GM19023 (cell line): ENCODE results near the gene FOXD1.
A peak's percentile ranks its signal among the peaks of the same experiment; 100 is the strongest.
"Not testable (repeated sequence)": the region's sequence is repeated elsewhere in the genome, so short reads cannot be mapped to it uniquely, and the experiment has no call there.

Source experiments
- ATAC-seq: cut with Tn5 transposase; IDR thresholded peaks from one replicate; pipeline ENCODE4 v1.9.1; 2021; ENCODE audit warnings: mild to moderate bottlenecking, moderate library complexity; ENCODE audit not compliant: unreplicated experiment

Gene FOXD1

DNA sequence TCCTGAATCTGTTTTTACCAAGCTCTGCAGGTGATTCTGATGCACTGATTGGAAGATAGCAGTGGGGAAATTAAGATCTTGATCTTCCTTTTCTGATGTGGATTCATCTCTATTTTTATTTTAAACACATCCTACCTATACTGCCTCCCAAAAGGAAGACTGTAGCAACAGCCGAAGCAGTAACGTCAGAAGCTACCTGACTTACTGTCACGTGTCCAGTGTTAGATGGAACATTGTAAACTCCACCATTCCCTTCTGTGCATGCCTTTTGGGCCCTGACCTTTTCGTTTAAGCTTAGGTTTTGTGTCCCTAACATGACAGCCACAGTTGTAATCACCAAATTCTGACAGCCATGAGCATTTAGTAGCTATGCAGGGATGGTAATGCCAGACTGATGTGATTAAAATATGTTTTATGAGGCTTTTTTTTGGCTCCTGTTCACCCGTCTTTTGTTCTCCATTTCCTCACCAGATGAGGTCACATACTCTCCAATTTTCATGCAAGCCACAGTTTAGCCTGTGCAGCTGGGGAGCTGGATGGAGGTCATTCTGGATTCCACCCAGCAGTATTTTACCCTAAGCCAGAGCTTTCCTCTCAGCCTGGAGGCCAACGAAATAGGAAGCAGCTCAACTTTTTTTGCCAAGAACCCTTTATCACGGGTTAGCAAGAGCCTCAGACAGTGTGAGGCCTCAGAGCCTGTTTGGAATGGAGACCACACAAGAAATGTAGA, 15.6 kb upstream of the FOXD1 start:
- no peak for ATAC-seq

DNA sequence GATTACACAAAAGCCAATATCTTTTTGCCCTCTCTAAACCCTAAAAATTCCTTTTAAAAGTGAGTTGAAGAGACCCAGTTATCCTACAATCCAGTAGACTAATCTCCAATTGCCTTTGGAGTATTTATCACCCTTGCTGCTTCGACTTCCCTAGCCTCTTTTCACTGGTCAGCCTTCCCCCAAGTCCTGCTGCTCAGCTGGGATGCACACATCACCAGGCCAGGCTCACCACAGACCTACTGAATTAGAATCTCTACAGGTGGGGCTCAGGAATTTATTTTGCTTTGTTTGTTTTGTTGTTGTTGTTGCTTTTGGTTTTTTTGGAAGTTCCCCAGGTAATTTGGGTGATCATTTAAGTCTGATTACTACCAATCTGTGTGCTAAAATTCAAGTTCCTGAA, 11.6 kb upstream of the FOXD1 start:
- ATAC-seq, result no peak

DNA sequence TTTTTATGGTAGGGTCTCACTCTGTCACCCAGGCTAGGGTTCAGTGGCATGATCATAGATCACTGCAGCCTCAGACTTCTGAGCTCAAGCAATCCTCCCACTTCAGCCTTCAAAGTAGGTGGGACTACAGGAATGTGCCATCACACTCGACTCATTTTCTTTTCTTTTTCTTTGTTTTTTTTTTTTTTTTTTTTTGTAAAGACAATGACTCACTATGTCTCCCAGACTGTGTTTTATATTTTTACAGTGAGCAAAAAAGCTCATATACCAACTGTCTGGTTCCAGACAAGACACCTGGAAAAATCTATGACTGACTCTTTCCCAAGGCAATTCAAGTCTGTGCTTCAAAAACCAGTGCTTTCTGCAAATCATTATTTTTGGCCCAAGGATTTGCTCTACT, 10.8 kb upstream of the FOXD1 start:
- ATAC-seq, result no peak

DNA sequence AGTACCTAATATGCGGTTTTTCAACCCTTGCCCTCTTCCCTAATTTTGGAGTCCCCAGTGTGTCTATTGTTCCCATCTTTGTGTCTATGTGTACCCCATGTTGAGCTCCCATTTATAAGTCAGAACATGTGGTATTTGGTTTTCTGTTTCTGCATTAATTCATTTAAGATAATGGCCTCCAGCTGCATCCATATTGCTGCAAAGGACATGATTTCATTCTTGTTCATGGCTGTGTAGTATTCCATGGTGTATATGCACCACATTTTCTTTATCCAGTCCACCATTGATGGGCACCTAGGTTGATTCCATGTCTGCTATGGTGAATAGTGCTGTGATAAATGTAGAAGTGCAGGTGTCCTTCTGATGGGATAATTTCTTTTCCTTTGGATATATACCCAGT, 7.9 kb upstream of the FOXD1 start:
- not testable (repeated sequence) for ATAC-seq

DNA sequence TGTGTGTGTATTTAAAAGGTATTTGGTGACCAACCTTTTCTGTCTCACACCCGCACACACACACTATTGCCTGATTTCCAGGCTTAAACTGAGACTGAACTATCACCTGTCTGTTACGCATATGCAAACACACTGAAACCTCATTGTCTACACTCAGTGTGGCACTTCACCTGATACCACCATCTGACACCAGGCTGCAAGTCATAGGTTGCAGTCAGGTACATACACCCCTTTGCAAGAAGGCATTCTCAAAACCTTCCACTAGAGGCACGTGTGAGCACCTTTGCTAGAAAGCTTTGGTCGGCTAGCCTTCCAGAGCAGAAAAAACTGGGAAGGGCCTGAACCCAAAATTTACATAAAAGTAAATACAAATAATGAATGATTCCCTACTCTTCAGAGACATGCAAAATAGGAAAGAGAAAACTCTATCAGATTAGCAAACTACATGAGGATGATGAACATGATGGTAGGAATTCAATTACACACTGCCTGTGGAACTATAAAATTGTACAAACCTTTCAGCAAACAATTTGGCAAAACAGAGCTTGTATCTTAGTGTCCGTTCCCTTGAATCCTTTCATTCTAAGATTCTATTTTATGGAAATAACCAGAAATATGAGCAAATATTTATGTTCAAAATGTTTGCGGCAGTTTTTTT, 5.9 kb upstream of the FOXD1 start:
- ATAC-seq, result peak; percentile 68

DNA sequence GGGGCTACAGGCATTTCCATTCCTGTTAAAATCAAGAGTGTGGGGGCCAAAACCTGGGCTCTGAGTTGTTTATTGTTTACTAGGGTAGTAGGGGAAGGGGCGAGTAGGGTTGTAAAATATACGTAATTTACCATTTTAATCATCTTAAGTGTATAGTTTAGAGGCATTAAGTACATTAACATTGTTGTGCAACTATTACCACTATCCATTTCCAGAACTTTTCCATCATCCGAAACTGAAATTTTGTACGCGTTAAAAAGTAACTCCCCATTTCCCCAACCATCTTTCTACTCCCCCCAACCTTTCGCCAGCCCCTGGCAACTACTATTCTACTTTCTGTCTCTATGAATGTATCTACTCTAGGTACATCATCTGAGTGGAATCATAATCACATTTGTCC, 3.6 kb upstream of the FOXD1 start:
- no peak for ATAC-seq

DNA sequence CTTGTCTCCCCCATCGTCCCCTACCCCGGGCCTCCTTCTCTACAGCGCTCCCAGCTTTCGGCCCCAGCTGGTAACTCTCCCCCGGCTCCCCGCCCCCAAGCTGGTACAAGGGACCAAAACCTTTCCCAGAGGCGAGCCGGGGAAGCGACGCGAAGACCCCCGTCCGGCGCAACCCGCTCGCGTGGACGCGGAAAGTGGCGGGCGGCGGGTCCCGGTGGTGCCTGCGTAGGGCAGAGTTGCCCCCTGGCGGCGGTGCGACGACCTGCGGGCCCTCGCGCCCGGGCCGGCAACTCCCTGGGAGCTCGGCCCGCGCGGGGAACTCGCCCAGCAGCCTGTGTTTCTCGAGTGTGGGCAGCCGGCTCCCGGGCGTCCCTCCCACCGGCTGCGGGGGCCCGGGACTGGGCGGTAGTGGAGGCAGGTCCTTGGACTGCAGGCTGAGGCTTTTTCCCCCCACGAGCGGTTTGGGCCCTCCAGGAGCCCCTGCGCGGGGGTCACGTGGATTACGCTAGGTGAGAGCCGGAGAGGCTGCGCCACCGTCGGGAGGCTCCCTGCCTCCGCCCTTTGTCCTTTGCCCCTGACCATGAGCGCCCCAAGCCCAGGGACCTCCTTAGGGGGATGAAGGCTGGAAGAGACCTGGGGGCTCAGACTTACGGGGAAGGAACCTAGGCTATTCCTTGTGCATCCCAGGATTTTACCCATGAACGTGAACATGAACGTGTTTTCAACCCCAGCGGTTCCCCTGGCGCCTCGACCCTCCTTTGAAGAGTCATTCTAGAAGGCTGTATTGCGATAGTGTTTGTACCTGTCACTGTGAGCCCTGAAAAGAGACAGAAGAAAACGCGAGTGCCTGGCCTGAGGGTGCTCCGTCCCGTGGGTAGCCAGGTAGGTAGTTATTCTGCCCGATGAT, 2.9 kb upstream of the FOXD1 start:
- ATAC-seq, result no peak

DNA sequence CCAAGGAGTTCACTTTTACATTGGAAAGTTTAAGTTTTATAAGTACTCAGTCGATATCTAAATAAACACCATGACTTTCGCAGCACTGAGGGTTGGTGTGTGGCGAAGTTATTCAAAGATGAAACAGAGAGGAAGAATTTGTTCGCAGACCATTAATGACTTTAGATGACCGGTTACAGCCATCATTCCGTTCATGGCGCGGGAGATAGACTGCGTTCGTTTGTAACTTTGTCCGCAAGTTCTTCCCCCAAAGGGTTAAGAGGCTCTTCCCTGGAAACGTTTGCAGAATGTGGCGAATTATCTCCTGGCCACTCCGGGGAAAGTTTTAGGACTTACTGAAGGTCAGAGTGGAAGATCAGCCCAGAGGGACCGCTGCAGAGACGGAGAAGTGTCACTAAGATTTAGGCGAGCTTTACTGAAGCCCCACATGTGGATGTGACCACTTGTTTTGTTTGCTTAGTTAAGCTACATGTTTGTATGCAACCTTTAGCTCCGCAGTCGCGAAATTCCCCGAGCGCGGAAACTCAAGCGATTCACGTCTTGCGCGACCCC, 2.2 kb upstream of the FOXD1 start:
- ATAC-seq, result no peak

DNA sequence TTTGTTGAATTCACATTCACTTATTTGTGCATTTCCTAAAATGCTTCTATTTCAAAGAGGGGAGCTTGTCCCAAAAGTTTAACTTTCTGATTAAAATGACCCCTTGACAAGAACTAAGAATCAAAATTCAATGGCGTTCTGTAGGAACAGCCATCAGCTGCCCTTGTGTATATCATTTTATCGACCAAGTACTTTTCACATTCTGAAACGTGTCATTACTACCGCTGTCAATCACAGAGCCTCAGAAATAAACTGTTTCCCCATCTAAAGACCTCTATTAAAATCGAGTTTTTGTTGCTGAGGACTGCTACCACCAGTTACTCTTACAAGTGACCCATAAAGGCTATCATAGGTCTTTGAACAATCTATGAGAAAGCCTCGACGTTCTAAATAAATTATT, 1.6 kb upstream of the FOXD1 start:
- no peak for ATAC-seq

DNA sequence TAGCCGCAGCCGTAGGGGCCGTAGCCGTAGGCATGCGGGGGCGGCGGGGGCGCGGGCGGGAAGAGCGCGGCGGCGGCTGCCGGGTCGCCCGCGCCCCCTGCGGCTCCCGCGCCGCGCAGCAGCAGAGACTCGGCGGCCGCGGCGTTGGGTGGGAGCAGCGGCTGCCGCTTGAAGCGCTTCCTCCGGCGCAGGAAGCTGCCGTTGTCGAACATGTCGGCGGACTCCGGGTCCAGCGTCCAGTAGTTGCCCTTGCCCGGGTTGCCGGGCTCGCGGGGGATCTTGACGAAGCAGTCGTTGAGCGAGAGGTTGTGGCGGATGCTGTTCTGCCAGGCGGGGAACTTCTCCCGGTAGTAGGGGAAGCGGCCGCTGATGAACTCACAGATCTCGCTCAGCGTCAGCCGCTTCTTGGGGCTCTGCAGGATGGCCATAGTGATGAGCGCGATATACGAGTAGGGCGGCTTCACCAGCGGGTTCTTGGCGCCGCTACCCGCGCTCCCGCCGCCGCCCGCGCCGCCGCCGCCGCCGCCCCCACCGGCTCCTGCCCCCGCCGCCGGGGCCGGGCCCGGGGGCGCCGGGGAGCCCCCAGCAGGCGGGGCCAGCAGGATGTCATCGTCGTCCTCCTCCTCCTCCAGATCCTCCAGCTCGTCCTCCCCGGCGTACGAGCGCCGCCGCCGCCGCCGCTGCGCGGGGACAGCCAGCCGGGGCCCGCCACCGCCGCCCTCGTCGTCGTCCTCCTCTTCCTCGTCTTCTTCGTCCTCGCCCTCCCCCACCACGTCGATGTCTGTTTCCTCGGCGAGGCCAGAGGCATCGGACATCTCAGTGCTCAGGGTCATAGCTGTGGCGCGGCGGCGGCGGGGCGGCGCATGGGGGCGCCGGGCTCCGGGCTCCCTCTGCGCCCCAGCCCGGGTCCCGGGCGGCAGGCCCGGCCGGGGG, 781 bp downstream of the FOXD1 start:
- ATAC-seq, result peak; percentile 41

DNA sequence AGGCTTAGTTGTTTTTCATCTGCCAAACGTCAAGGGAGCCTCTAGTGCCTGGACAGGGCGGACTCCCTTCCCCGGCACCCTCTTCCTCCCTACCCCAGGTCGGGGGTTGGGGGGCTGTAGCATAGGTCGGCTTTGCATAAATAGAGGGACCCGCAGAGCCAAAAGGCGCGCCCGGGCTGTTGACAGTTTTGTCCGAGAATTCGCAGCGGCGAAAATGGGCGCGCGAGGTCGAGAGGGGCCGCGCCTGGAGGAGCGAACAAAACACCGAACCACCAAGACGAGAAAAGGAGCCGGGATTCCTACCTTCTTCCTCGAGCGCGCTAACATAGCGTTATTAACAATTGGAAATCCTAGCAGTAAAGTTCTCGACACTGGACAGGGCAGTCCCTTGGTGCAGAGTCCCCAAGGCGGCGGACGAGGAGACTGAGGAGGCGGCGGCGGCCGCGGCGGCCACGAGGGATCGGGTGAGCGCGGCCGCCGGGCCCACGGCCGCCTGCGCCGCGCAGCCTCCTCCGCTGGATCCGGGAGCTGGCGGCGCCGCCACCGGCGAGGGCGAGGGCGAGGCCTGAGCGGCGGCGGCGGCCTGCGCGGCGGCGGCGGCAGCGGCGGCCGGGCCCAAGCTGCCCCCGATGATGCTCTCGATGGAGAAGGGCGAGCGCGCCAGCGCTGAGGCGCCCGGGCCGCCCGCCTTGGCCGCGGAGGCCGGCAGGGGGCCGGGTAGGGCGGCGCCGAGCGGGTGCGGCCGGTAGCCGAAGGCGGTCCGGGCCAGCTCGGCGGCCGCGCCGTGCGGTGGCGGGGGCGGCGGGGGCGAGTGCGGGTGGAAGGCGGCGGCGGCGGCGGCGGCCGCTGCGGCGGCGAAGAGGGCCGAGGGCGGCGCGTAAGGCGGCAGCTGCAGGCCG, 1.7 kb downstream of the FOXD1 start:
- ATAC-seq, result peak; percentile 22

DNA sequence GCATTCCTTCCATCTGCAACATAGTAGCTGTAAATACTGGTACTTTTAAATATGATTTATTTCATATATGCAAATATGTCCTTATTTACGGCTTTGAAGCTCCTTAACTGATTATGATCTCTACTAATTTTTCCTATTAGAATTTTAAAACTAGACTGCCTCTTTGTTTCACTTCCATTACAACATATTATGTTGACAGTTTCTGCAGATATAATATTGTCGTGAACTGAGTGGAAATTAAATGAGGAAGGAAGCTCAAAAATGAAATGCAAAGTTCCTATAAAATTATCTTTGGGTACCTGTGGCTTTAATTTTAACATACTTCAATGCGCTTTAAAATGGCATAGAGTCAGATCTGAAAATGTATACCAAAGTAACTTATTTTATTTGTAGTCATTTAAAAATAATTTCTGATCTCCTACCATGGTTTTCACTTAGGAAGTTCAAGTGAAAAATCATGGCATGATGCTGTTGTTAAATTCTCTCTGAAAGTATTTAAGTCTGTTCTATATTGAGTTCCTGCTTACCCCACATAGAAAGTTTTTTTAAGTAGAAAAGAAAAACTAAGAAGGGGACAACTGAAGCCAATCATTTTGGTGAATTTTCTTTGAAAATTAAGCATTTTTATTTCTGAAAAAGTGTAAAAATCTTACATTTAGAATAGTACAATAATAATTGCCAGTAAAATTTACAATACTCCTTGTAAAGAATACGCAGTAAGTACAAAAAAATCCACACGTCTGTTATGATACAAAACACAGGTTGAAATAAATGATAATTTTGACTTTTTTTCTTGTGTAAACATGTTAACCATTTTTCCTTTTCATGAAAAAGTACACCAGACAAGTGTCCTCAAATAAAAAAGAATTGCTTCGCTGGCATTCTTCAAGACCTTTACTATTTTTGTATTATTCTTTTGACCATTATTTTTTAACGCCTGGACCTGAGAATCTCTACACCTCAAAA, 2.6 kb downstream of the FOXD1 start:
- no peak for ATAC-seq

DNA sequence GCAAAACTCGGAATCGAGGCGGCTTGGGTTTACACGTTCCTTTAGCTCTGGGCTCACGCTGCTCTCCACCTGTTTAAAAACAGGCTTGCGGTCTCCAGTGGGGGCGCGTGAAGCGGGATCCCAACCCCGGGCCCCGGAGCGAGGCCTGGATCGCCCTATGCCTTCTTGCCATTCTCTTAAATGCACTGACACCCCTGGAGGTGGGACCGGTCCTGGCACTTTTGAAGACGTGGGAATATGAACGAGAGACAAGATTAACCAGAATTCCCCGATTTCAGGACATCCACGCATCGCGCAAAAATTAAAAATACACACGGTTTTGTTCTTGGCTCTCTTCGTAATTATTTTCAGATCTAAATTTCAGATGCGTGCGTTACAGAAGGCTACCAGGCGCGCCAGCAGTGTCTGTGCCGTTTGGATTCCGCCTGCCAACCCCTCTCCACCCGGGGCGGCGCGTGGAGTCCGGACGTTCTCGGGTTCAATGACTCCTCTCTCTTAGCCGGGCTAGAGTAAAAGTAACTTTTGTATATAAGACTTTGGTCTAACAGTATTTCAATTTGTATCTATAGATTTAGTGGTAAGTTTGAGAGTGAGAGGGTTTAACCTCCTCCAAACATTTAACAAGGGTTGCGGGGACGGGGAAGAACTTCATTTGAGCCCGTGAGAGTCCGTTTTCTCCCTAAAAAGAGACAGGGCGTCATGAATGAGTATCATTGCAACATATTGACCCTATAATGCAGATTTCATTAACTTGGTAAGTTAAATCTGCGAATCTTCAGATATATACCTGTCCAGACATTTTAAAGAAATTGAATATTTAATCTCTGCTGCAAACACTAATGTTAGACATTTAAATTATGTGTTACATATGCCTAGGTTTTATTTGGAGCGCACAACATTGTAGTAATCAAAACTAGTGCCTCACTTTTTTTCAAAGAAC, 3.8 kb downstream of the FOXD1 start:
- ATAC-seq, result no peak

DNA sequence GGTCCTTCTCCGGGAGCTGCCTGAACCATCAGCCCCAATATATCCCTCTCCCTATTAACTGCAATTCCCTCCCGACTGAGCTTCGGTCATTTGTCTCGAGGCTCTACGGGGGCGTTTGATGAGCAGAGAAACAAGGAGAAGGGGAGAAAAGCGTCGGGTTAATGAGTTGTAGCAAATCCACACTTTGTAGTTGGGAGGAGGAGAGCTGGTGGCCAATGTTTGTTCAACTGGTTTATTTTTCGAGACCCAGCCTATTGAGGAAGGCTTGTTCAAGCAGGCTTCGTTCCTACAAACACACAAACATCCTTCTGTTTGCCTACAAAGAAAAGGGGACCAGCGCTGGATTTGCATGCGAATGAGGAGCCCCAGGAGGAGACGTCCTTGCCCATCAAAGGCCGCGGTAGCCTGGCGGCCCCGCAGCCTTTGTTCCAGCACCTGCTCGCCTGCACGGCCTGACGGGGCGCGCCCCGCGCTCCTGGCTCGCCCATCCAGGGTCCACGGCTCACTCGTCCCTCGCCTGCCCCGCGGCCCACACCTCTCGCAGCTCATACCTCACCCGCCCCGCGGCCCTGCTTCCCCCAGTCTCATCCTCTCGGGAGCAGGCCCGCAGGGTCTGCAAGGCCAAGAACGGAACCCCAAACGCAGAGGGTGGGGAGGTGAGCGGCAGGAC, 4.6 kb downstream of the FOXD1 start:
- no peak for ATAC-seq

DNA sequence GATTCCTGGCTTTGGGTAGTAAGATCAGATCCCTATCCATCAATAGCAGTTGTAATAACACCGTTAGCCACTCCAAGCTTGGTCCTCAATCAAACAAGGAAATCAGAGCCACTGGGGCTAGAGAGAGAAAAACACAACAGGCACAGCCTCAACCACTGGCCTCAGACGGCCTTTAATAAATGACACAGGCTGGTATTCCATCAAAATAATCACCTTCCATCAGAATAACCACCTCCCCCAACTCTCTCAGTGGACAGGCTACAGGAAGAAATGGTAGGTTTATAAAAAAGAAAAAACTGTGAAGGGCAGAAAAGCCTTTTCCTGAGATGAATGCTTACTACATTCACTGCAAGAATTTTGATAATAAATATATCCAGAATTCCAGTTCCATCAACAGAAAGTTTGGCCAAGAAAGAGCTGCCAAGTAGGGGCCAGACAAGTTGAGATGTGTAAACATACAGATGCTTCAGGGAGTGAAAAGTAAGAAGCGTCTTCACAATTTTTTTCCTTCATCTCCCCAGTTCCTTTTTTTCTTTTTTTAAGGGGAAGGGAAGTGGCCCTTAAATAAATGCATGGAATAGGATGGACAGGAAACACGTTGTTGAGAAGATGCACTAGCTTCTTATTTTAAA, 5.5 kb downstream of the FOXD1 start:
- ATAC-seq, result no peak

DNA sequence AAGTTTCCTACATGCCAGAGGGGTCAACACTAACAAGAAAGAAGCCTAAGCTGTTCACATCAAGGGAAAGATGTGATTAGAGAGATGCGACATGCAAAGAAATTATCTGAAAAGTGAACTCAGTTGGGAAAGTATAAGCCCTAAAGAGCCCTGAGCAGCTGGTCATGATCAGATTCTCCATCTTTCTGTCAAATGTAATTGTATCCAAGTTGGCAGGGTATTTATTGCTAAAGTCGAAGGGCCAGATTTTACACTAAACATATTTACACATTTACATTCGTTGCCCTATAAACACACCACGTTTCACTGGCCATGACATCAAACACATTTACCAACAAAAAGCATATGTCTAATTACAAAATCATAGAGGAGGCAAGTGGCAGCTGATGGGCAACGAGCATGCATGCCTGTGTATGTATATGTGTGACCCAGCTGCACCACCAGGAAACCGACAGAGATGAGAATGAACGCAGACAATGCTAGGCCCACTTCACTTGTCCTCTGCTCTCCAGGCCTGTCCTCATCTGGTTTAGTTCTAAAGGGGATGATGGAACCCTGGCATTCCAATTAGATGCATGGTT, 6.3 kb downstream of the FOXD1 start:
- ATAC-seq, result no peak
